HL-60/S4 treated with retinoic acid at 250 ng/mL for 4 days and 3 days (cell line): Measurements from ENCODE around the gene SMIM14.
"Not testable (repeated sequence)": the region's sequence is repeated elsewhere in the genome, so short reads cannot be mapped to it uniquely, and the experiment has no call there.

ENCODE experiments used
- in situ Hi-C: fragments of 300-500 bp; cut with MboI; formaldehyde crosslinking; loops from 2 replicates; pipeline ENCODE4 v1.7.0; 2022; ENCODE audit warnings: low sequenced_read_pairs

The SMIM14 gene

GRCh38 chr4:39510348-39510929 lies 128.2 kb downstream of the SMIM14 start:
- in situ Hi-C loops = no loop called here

GRCh38 chr4:39505581-39505980 lies 133.1 kb downstream of the SMIM14 start:
- in situ Hi-C loops = no loop called here

GRCh38 chr4:39504538-39504937 lies 134.1 kb downstream of the SMIM14 start:
- in situ Hi-C loops = no loop called here

- in situ Hi-C loops = not testable (repeated sequence)
These were observed 136.0 kb downstream of the SMIM14 start for GRCh38 chr4:39502664-39503035.

- in situ Hi-C loops = no loop called here
These were observed 136.5 kb downstream of the SMIM14 start for GRCh38 chr4:39502019-39502663.

- in situ Hi-C loops = no loop called here
These were observed 140.0 kb downstream of the SMIM14 start for GRCh38 chr4:39498727-39499020.

GRCh38 chr4:39497909-39498726 lies 140.5 kb downstream of the SMIM14 start:
- in situ Hi-C loops = no loop called here
